ENCODE results near the gene UTP4. TPM values are rescaled to one million over a fixed set of nuclear protein-coding genes. Genes with fewer than 3 reads are reported as not detected.
"Not testable (repeated sequence)": the region's sequence is repeated elsewhere in the genome, so short reads cannot be mapped to it uniquely, and the experiment has no call there.

The UTP4 gene
- total RNA-seq, 2 experiments from 2014 or later: 56.3 to 59.7 TPM

GRCh38 chr16:69138608-69139007, 6.2 kb downstream of the UTP4 start:
- H3K4me1 Mint-ChIP-seq (ENCODE audit: low read depth): peaks cover 23% of the 10 kb centered on the region
- no peak overlapping the region for H3K4me3 Mint-ChIP-seq
- CTCF ChIA-PET: interaction anchor here (1.4 kb wide), 1 partner anchor 11 kb away, joined by 4 read pairs; no protein-coding TSS in a partner anchor
- POLR2A ChIA-PET: no interaction called here
- ATAC-seq: no peak
- H3K27ac Mint-ChIP-seq: no peak overlapping the region
- no peak for DNase-seq
- H3K9me3 Mint-ChIP-seq (ENCODE audit: insufficient read depth): no peaks in the 10 kb centered on the region
- no peaks in the 10 kb centered on the region for H3K27me3 Mint-ChIP-seq (ENCODE audit: low read depth)
- peaks cover 67% of the 10 kb centered on the region for H3K36me3 Mint-ChIP-seq (ENCODE audit: low read depth)

- not testable (repeated sequence) for H3K9me3 Mint-ChIP-seq (ENCODE audit: insufficient read depth); H3K27me3 Mint-ChIP-seq (ENCODE audit: low read depth); ATAC-seq; H3K27ac Mint-ChIP-seq; H3K4me3 Mint-ChIP-seq; DNase-seq
- H3K36me3 Mint-ChIP-seq (ENCODE audit: low read depth): peaks cover 63% of the 10 kb centered on the region
- ChIA-PET CTCF (interaction anchor here (0.6 to 2.6 kb wide), 3 partner anchors 11 to 201 kb away, joined by 3 to 12 read pairs (median 4); no protein-coding TSS in a partner anchor), POLR2A (interaction anchor here (0.6 kb wide), 1 partner anchor 28 kb away, joined by 3 read pairs; no protein-coding TSS in a partner anchor)
- H3K4me1 Mint-ChIP-seq (ENCODE audit: low read depth): peaks cover 16% of the 10 kb centered on the region
Measured at GRCh38 chr16:69139464-69139863, 7.0 kb downstream of the UTP4 start.

GRCh38 chr16:69141014-69141413, 8.6 kb downstream of the UTP4 start:
- ChIA-PET CTCF (interaction anchor here (0.6 to 2.6 kb wide), 5 partner anchors 9 to 1401 kb away, joined by 3 to 12 read pairs (median 3); partner anchors contain the start of gene SNTB2), POLR2A (interaction anchor here (1.6 kb wide), 1 partner anchor 9 kb away, joined by 6 read pairs; the partner anchor contains the start of genes CHTF8 and UTP4)
- Mint-ChIP-seq H3K27me3 (ENCODE audit: low read depth) (no peaks in the 10 kb centered on the region), H3K27ac (no peak overlapping the region), H3K36me3 (ENCODE audit: low read depth) (peaks cover 67% of the 10 kb centered on the region), H3K4me3 (no peak overlapping the region), H3K4me1 (ENCODE audit: low read depth) (peaks cover 9% of the 10 kb centered on the region), H3K9me3 (ENCODE audit: insufficient read depth) (no peaks in the 10 kb centered on the region)
- DNase-seq: no peak
- no peak for ATAC-seq

GRCh38 chr16:69141936-69142335, 9.5 kb downstream of the UTP4 start:
- Mint-ChIP-seq H3K27ac (no peak overlapping the region), H3K4me3 (no peak overlapping the region), H3K9me3 (ENCODE audit: insufficient read depth) (no peaks in the 10 kb centered on the region), H3K36me3 (ENCODE audit: low read depth) (peaks cover 66% of the 10 kb centered on the region), H3K4me1 (ENCODE audit: low read depth) (peaks cover 5% of the 10 kb centered on the region), H3K27me3 (ENCODE audit: low read depth) (no peaks in the 10 kb centered on the region)
- CTCF ChIA-PET: interaction anchor here (2.6 kb wide), 1 partner anchor 8 kb away, joined by 12 read pairs; no protein-coding TSS in a partner anchor
- no peak for DNase-seq
- POLR2A ChIA-PET: no interaction called here
- ATAC-seq: no peak

- ATAC-seq (no peak), DNase-seq (no peak)
- Mint-ChIP-seq H3K4me1 (ENCODE audit: low read depth) (no peaks in the 10 kb centered on the region), H3K27ac (no peak overlapping the region), H3K4me3 (no peak overlapping the region), H3K36me3 (ENCODE audit: low read depth) (peaks cover 60% of the 10 kb centered on the region), H3K9me3 (ENCODE audit: insufficient read depth) (no peaks in the 10 kb centered on the region), H3K27me3 (ENCODE audit: low read depth) (no peaks in the 10 kb centered on the region)
- ChIA-PET POLR2A (no interaction called here), CTCF (no interaction called here)
Measured at GRCh38 chr16:69143116-69143515, 10.7 kb downstream of the UTP4 start.

- Mint-ChIP-seq H3K27ac (no peak overlapping the region), H3K4me1 (ENCODE audit: low read depth) (no peaks in the 10 kb centered on the region), H3K4me3 (no peak overlapping the region), H3K27me3 (ENCODE audit: low read depth) (no peaks in the 10 kb centered on the region), H3K36me3 (ENCODE audit: low read depth) (peaks cover 49% of the 10 kb centered on the region), H3K9me3 (ENCODE audit: insufficient read depth) (no peaks in the 10 kb centered on the region)
- DNase-seq: no peak
- ChIA-PET CTCF (interaction anchor here (1.0 kb wide), 1 partner anchor 140 kb away, joined by 3 read pairs; no protein-coding TSS in a partner anchor), POLR2A (interaction anchor here (1.3 kb wide), 1 partner anchor 13 kb away, joined by 6 read pairs; the partner anchor contains the start of genes CHTF8 and UTP4)
- ATAC-seq: no peak
Measured at GRCh38 chr16:69145658-69146057, 13.2 kb downstream of the UTP4 start.

- H3K27ac Mint-ChIP-seq: not testable (repeated sequence)
Measured at GRCh38 chr16:69149621-69150020, 17.2 kb downstream of the UTP4 start.

GRCh38 chr16:69150146-69150865, 17.9 kb downstream of the UTP4 start:
- no peaks in the 10 kb centered on the region for H3K27me3 Mint-ChIP-seq (ENCODE audit: low read depth)
- H3K27ac Mint-ChIP-seq: peak overlapping the region; percentile 32
- no peaks in the 10 kb centered on the region for H3K9me3 Mint-ChIP-seq (ENCODE audit: insufficient read depth)
- DNase-seq: peak; percentile 72
- H3K4me3 Mint-ChIP-seq: no peak overlapping the region
- POLR2A ChIA-PET: interaction anchor here (1.1 kb wide), 1 partner anchor 17 kb away, joined by 3 read pairs; the partner anchor contains the start of gene UTP4
- CTCF ChIA-PET: interaction anchor here (0.6 to 5.8 kb wide), 30 partner anchors 8 to 630 kb away, joined by 3 to 95 read pairs (median 4); partner anchors contain the start of genes CHTF8, PDF, SNTB2 and UTP4
- peaks cover 45% of the 10 kb centered on the region for H3K36me3 Mint-ChIP-seq (ENCODE audit: low read depth)
- H3K4me1 Mint-ChIP-seq (ENCODE audit: low read depth): no peaks in the 10 kb centered on the region
- peak; percentile 81 for ATAC-seq

More at GRCh38 chr16:69149621-69150020, 17.2 kb downstream of the UTP4 start:
- H3K36me3 Mint-ChIP-seq (ENCODE audit: low read depth): peaks cover 43% of the 10 kb centered on the region
- H3K27me3 Mint-ChIP-seq (ENCODE audit: low read depth); H3K4me3 Mint-ChIP-seq; DNase-seq; ATAC-seq; H3K4me1 Mint-ChIP-seq (ENCODE audit: low read depth); H3K9me3 Mint-ChIP-seq (ENCODE audit: insufficient read depth): not testable (repeated sequence)
- CTCF ChIA-PET: interaction anchor here (0.9 to 5.8 kb wide), 23 partner anchors 9 to 247 kb away, joined by 3 to 95 read pairs (median 5); partner anchors contain the start of genes CHTF8, PDF, SNTB2 and UTP4
- POLR2A ChIA-PET: interaction anchor here (1.1 kb wide), 1 partner anchor 17 kb away, joined by 3 read pairs; the partner anchor contains the start of gene UTP4

GRCh38 chr16:69157196-69157595, 24.7 kb downstream of the UTP4 start:
- no peaks in the 10 kb centered on the region for H3K9me3 Mint-ChIP-seq (ENCODE audit: insufficient read depth)
- H3K36me3 Mint-ChIP-seq (ENCODE audit: low read depth): peaks cover 59% of the 10 kb centered on the region
- peaks cover 2% of the 10 kb centered on the region for H3K4me1 Mint-ChIP-seq (ENCODE audit: low read depth)
- POLR2A ChIA-PET: interaction anchor here (0.6 to 0.9 kb wide), 3 partner anchors 9 to 138 kb away, joined by 3 to 4 read pairs (median 4); no protein-coding TSS in a partner anchor
- H3K27ac Mint-ChIP-seq: no peak overlapping the region
- no peaks in the 10 kb centered on the region for H3K27me3 Mint-ChIP-seq (ENCODE audit: low read depth)
- CTCF ChIA-PET: interaction anchor here (1.2 to 2.7 kb wide), 4 partner anchors 9 to 128 kb away, joined by 3 to 12 read pairs (median 7); no protein-coding TSS in a partner anchor
- H3K4me3 Mint-ChIP-seq: no peak overlapping the region
- ATAC-seq (no peak), DNase-seq (no peak)

GRCh38 chr16:69160192-69160591, 27.7 kb downstream of the UTP4 start:
- H3K36me3 Mint-ChIP-seq (ENCODE audit: low read depth): peaks cover 55% of the 10 kb centered on the region
- H3K4me3 Mint-ChIP-seq: no peak overlapping the region
- no peaks in the 10 kb centered on the region for H3K9me3 Mint-ChIP-seq (ENCODE audit: insufficient read depth)
- no peak overlapping the region for H3K27ac Mint-ChIP-seq
- DNase-seq (no peak), ATAC-seq (no peak)
- no peaks in the 10 kb centered on the region for H3K27me3 Mint-ChIP-seq (ENCODE audit: low read depth)
- CTCF ChIA-PET: no interaction called here
- H3K4me1 Mint-ChIP-seq (ENCODE audit: low read depth): peaks cover 3% of the 10 kb centered on the region
- POLR2A ChIA-PET: no interaction called here

- ChIA-PET POLR2A (interaction anchor here (0.6 to 1.4 kb wide), 3 partner anchors 9 to 36 kb away, joined by 3 to 4 read pairs (median 3); partner anchors contain the start of genes CHTF8 and UTP4), CTCF (interaction anchor here (0.8 to 5.8 kb wide), 9 partner anchors 8 to 123 kb away, joined by 3 to 39 read pairs (median 10); partner anchors contain the start of gene SNTB2)
- H3K36me3 Mint-ChIP-seq (ENCODE audit: low read depth): peaks cover 54% of the 10 kb centered on the region
- ATAC-seq (no peak), DNase-seq (no peak)
- H3K27me3 Mint-ChIP-seq (ENCODE audit: low read depth): no peaks in the 10 kb centered on the region
- H3K4me3 Mint-ChIP-seq: no peak overlapping the region
- H3K9me3 Mint-ChIP-seq (ENCODE audit: insufficient read depth): no peaks in the 10 kb centered on the region
- no peak overlapping the region for H3K27ac Mint-ChIP-seq
- H3K4me1 Mint-ChIP-seq (ENCODE audit: low read depth): peaks cover 27% of the 10 kb centered on the region
Measured at GRCh38 chr16:69165584-69165983, 33.1 kb downstream of the UTP4 start.

All from activated CD8-positive, alpha-beta T cell treated with anti-CD3 and anti-CD28 coated beads, Interleukin-2, amount 10 ng/mL, durations not matched to agents 7 days and 5 days (primary cell).